Stimulated activated CD8-positive, alpha-beta memory T cell treated with anti-CD3 and anti-CD28 coated beads, Interleukin-12 subunit alpha, Interleukin-12 subunit beta, amount 100 ng/mL, for 4 hours (primary cell): ENCODE measurements around the gene JAG2.
A peak's percentile ranks its signal among the peaks of the same experiment; 100 is the strongest.

ENCODE experiments used
- DNase-seq: peaks from one replicate; pipeline ENCODE4 v3.0.0-alpha.2; 2020; ENCODE audit warnings: low read depth

The JAG2 gene

GRCh38 chr14:105203057-105203531 lies 34.5 kb upstream of the JAG2 start:
- DNase-seq: peak; percentile 32

- DNase-seq: no peak
Observed at GRCh38 chr14:105201925-105202513, 33.4 kb upstream of the JAG2 start.

- DNase-seq: no peak
Observed at GRCh38 chr14:105201156-105201924, 32.8 kb upstream of the JAG2 start.

GRCh38 chr14:105200641-105201040 lies 32.1 kb upstream of the JAG2 start:
- no peak for DNase-seq

GRCh38 chr14:105200074-105200473 lies 31.5 kb upstream of the JAG2 start:
- DNase-seq: no peak

GRCh38 chr14:105199093-105199492 lies 30.5 kb upstream of the JAG2 start:
- no peak for DNase-seq

- DNase-seq: no peak
Observed at GRCh38 chr14:105198588-105198987, 30.0 kb upstream of the JAG2 start.

GRCh38 chr14:105197211-105197641 lies 28.6 kb upstream of the JAG2 start:
- no peak for DNase-seq

GRCh38 chr14:105196265-105196960 lies 27.8 kb upstream of the JAG2 start:
- no peak for DNase-seq

GRCh38 chr14:105195522-105196264 lies 27.1 kb upstream of the JAG2 start:
- no peak for DNase-seq

- DNase-seq: no peak
Observed at GRCh38 chr14:105195051-105195450, 26.5 kb upstream of the JAG2 start.

GRCh38 chr14:105193916-105194782 lies 25.6 kb upstream of the JAG2 start:
- DNase-seq: no peak

- no peak for DNase-seq
Observed at GRCh38 chr14:105192866-105193731, 24.5 kb upstream of the JAG2 start.

GRCh38 chr14:105187935-105188524 lies 19.5 kb upstream of the JAG2 start:
- DNase-seq: no peak

- no peak for DNase-seq
Observed at GRCh38 chr14:105187116-105187515, 18.5 kb upstream of the JAG2 start.

- no peak for DNase-seq
Observed at GRCh38 chr14:105185973-105186372, 17.4 kb upstream of the JAG2 start.

- no peak for DNase-seq
Observed at GRCh38 chr14:105185001-105185400, 16.4 kb upstream of the JAG2 start.

- no peak for DNase-seq
Observed at GRCh38 chr14:105184461-105184860, 15.9 kb upstream of the JAG2 start.

- DNase-seq: no peak
Observed at GRCh38 chr14:105182296-105183020, 13.9 kb upstream of the JAG2 start.
